ENCODE data around the gene PRR3. TPM values are rescaled to one million over a fixed set of nuclear protein-coding genes. Genes with fewer than 3 reads are reported as not detected.

The PRR3 gene
- total RNA-seq, 1 experiment from 2014 or later: 6.1 TPM

DNA sequence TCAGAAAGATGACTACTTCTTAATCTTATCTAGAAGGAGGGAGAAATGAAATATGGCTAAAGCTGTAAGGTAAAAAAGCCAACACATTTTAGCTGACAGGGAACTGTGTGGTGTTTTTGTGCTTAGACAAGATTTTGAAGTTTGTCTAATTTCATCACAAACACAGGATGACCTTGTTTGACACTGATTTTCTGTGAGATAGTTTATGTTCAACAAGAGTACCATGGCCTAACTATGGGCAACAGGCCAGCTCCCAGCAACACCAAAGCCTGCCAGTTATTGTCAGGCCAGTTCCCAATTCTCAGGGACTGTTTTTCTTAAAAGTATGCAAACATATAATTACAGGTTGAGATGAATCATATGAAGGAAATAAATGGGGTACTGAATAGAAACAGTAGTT, 8.7 kb downstream of the PRR3 start:
- no peaks in the 10 kb centered on the region for H3K9me3 ChIP-seq (ENCODE audit: low read length)
- ATAC-seq (no peak), DNase-seq (no peak)
- no peak overlapping the region for H3K4me3 ChIP-seq (ENCODE audit: low read length)
- intact Hi-C loops (cut with micrococcal nuclease): no loop called here
- peaks cover 3% of the 10 kb centered on the region for H3F3A ChIP-seq (ENCODE audit: low read length, unreplicated experiment)
- no peak overlapping the region for H3K9ac ChIP-seq (ENCODE audit: low read length)
- no peak overlapping the region for H3K27ac ChIP-seq (ENCODE audit: low read length)
- no peaks in the 10 kb centered on the region for H3K27me3 ChIP-seq (ENCODE audit: low read length)
- TF ChIP-seq, protein P1, sequence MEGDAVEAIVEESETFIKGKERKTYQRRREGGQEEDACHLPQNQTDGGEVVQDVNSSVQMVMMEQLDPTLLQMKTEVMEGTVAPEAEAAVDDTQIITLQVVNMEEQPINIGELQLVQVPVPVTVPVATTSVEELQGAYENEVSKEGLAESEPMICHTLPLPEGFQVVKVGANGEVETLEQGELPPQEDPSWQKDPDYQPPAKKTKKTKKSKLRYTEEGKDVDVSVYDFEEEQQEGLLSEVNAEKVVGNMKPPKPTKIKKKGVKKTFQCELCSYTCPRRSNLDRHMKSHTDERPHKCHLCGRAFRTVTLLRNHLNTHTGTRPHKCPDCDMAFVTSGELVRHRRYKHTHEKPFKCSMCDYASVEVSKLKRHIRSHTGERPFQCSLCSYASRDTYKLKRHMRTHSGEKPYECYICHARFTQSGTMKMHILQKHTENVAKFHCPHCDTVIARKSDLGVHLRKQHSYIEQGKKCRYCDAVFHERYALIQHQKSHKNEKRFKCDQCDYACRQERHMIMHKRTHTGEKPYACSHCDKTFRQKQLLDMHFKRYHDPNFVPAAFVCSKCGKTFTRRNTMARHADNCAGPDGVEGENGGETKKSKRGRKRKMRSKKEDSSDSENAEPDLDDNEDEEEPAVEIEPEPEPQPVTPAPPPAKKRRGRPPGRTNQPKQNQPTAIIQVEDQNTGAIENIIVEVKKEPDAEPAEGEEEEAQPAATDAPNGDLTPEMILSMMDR (conservative IDR thresholded peaks at IDR 0.05; ENCODE audit: low read depth, low read length): no peak
- H3K79me2 ChIP-seq (ENCODE audit: low read length): peaks cover 3% of the 10 kb centered on the region; the same call in 1 of the 2 replicates
- H3K9me2 ChIP-seq (replicated peaks; ENCODE audit: low read length): no peaks in the 10 kb centered on the region
- peaks cover 21% of the 10 kb centered on the region for H3K36me3 ChIP-seq (ENCODE audit: low read depth, low read length)
- no peaks in the 10 kb centered on the region for H4K20me1 ChIP-seq (ENCODE audit: low read length)
- ChIA-PET POLR2A (ENCODE audit: unreplicated experiment) (no interaction called here), CTCF (no interaction called here)
- peaks cover 8% of the 10 kb centered on the region; the same call in 1 of the 2 replicates for H3K4me1 ChIP-seq (ENCODE audit: insufficient read depth, low read length)
- H2AFZ ChIP-seq (ENCODE audit: low read length): no peak overlapping the region
- no peak overlapping the region for H3K4me2 ChIP-seq (ENCODE audit: low read length)
- BruUV-seq (replicated peaks): no TSS peak

GRCh38 chr6:30568245-30568644, 11.2 kb downstream of the PRR3 start:
- DNase-seq (no peak), ATAC-seq (no peak)
- H3K27me3 ChIP-seq (ENCODE audit: low read length): no peaks in the 10 kb centered on the region
- BruUV-seq (replicated peaks): no TSS peak
- H3K4me3 ChIP-seq (ENCODE audit: low read length): no peak overlapping the region
- peaks cover 23% of the 10 kb centered on the region for H3K4me1 ChIP-seq (ENCODE audit: insufficient read depth, low read length)
- CTCF ChIA-PET: no interaction called here
- peaks cover 3% of the 10 kb centered on the region for H3F3A ChIP-seq (ENCODE audit: low read length, unreplicated experiment)
- TF ChIP-seq EZH2phosphoT487 (IDR thresholded peaks at IDR 0.05; ENCODE audit: borderline replicate concordance, low read length): no peak
- no peak for TF ChIP-seq EZH2 (IDR thresholded peaks at IDR 0.05; ENCODE audit: low read length, unreplicated experiment)
- H3K27ac ChIP-seq (ENCODE audit: low read length): no peak overlapping the region
- H2AFZ ChIP-seq (ENCODE audit: low read length): no peak overlapping the region
- no peak overlapping the region for H3K9ac ChIP-seq (ENCODE audit: low read length)
- intact Hi-C loops (cut with micrococcal nuclease): no loop called here
- H4K20me1 ChIP-seq (ENCODE audit: low read length): peaks cover 16% of the 10 kb centered on the region
- H3K4me2 ChIP-seq (ENCODE audit: low read length): no peak overlapping the region
- H3K36me3 ChIP-seq (ENCODE audit: low read depth, low read length): 0 out of 2 replicates have a peak, but pooled peaks cover 2% of the 10 kb centered on the region
- POLR2A ChIA-PET (ENCODE audit: unreplicated experiment): no interaction called here
- H3K79me2 ChIP-seq (ENCODE audit: low read length): peaks cover 24% of the 10 kb centered on the region
- H3K9me3 ChIP-seq (ENCODE audit: low read length): no peaks in the 10 kb centered on the region
- H3K9me2 ChIP-seq (replicated peaks; ENCODE audit: low read length): no peaks in the 10 kb centered on the region

DNA sequence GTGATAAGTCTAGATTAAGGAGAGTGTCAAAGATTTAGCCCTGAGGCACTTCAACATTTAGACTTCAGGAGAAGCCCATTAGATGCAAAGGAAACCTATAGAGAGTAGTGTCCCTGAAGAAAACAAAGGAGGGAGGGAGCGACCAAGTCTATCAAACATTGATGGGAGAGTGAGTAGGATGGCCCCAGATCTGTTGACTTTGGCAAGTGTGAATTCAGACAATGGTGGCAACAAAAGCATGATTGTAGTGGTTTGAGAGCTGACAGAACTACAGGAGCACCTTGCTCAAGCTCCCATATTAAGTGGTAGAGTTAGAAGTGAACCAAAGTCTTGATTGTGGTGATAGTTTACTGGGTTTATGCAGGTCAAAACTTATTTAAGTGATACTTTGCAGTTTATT, 13.2 kb downstream of the PRR3 start:
- Histone ChIP-seq H3K9me3 (ENCODE audit: low read length) (no peaks in the 10 kb centered on the region), H3K4me3 (ENCODE audit: low read length) (peak overlapping the region; percentile 82), H3K4me1 (ENCODE audit: insufficient read depth, low read length) (peaks cover 32% of the 10 kb centered on the region), H3F3A (ENCODE audit: low read length, unreplicated experiment) (peaks cover 3% of the 10 kb centered on the region), H2AFZ (ENCODE audit: low read length) (peak overlapping the region; percentile 86), H4K20me1 (ENCODE audit: low read length) (peaks cover 27% of the 10 kb centered on the region), H3K79me2 (ENCODE audit: low read length) (peaks cover 44% of the 10 kb centered on the region), H3K27ac (ENCODE audit: low read length) (no peak overlapping the region), H3K27me3 (ENCODE audit: low read length) (no peaks in the 10 kb centered on the region), H3K36me3 (ENCODE audit: low read depth, low read length) (no peaks in the 10 kb centered on the region), H3K9ac (ENCODE audit: low read length) (peak overlapping the region; percentile 91), H3K4me2 (ENCODE audit: low read length) (peak overlapping the region; percentile 95), H3K9me2 (replicated peaks; ENCODE audit: low read length) (no peaks in the 10 kb centered on the region)
- no peak for ATAC-seq
- no peak for DNase-seq
- no TSS peak for BruUV-seq (replicated peaks)
- ChIA-PET CTCF (no interaction called here), POLR2A (ENCODE audit: unreplicated experiment) (interaction anchor here (0.5 to 1.1 kb wide), 2 partner anchors 13 to 45 kb away, joined by 3 to 11 read pairs; no protein-coding TSS in a partner anchor)
- no peak for TF ChIP-seq EZH2phosphoT487 (IDR thresholded peaks at IDR 0.05; ENCODE audit: borderline replicate concordance, low read length)
- TF ChIP-seq, protein P1 (conservative IDR thresholded peaks at IDR 0.05; ENCODE audit: low read depth, low read length): no peak
- TF ChIP-seq EZH2 (IDR thresholded peaks at IDR 0.05; ENCODE audit: low read length, unreplicated experiment): no peak
- intact Hi-C loops (cut with micrococcal nuclease): no loop called here

Measured in PC-3 (cell line).